GM19324 (cell line): ENCODE measurements around the gene ZNHIT1.
"Not testable (repeated sequence)": the region's sequence is repeated elsewhere in the genome, so short reads cannot be mapped to it uniquely, and the experiment has no call there.

Experiments
- ATAC-seq: cut with Tn5 transposase; IDR thresholded peaks from one replicate; pipeline ENCODE4 v1.9.1; 2021; ENCODE audit warnings: mild to moderate bottlenecking, moderate library complexity; ENCODE audit not compliant: unreplicated experiment, low FRiP score

ZNHIT1 gene

GRCh38 chr7:101186194-101186593, 31.8 kb upstream of the ZNHIT1 start:
- no peak for ATAC-seq

DNA sequence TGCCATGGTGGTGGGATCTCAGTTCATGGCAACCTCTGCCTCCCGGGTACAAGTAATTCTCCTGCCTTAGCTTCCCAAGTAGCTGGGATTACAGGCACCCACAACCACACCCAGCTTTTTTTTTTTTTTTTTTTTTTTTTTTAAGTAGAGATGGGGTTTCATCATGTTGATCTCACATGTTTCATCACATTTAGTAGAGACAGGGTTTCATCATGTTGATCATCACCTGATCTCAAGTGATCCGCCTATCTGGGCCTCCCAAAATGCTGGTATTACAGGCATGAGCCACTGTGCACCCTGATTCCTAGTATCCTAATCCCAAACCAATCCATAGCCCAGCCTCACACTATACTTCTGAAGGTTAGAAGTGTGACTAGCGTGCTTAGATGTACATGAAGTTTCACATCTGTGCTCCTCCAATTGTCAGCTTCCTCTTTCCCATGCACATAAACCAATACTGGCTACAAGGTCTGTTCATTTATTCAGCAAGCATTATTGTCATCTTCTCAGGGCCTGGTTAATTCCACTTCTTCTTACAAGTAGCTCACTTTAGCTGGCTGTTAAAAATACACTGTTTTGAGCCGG, 31.0 kb upstream of the ZNHIT1 start:
- no peak for ATAC-seq

- no peak for ATAC-seq
Observed at GRCh38 chr7:101189109-101189508, 28.9 kb upstream of the ZNHIT1 start.

DNA sequence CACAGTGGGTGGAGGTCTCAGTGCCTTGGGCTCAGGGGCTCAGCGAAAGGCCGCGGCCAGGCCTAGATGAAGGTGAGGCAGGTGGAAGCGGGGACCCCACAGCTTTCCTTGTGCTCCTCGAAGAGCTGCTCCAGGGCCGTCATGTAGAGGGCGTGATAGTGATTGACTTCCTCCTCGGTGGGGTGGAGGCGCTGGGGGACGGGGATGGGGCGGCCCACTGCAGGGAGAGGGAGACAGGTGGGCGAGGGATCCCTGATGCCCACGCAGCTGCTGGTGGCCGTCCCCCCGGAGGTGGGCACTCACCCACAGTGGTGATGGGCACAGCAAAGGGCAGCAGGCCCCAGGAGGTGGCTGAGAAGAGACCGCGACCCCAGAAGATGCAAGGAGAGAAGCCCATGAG, 22.1 kb upstream of the ZNHIT1 start:
- ATAC-seq: no peak

GRCh38 chr7:101197991-101198390, 20.0 kb upstream of the ZNHIT1 start:
- no peak for ATAC-seq

GRCh38 chr7:101198476-101198875, 19.5 kb upstream of the ZNHIT1 start:
- no peak for ATAC-seq

GRCh38 chr7:101199522-101199921, 18.4 kb upstream of the ZNHIT1 start:
- ATAC-seq: not testable (repeated sequence)

DNA sequence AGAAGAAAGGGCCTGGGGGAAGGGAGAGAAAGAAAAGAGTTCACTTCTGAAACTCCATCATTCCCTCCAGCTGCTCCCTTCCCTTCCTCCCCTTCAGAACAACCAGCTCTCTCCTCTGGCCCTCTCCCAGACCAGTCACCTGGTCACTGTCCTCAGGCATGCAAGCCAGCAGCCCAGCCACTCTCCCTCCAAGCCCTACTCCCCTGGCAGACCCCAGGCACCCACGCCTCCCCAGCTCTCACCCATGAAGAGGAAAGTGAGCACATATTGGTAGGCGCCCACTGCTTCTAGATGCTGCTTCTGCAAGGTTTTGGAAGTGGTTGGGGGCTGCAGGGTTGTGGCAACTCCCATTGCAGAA, 17.5 kb upstream of the ZNHIT1 start:
- ATAC-seq: no peak

DNA sequence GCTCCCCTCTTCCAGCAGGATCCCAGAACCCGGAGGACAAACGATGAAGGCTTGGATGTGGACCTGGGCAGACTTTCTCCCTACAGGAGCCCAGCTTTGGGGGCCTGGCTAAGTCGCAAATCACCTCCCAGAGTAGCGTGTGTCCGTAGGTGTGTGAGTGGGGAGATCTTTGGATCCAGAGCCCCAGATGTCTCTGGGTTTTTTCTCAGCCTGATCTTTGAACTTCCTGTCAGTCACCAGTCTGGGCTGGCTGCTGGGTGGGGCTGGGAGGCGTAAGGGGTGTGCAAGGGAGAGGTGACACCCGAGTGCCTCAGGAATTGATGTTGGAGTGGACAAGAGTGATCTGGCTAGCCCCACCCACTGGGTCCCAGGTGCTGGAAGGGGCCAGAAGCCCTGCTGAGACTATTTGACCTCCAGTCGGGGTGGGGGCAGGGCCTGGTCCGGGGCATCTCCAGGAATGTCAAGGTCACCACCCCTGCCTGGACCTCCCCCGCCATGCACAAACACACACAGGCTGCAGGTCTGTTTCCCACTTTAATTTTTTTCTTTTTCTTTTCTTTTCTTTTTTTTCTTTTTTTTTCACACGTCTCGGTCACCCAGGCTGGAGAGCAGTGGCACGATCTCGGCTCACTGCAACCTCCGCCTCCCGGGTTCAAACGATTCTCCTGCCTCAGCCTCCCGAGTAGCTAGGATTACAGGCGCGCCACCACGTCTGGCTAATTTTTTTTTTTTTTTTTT, 16.9 kb upstream of the ZNHIT1 start, which contains the start of gene MOGAT3:
Gene MOGAT3, minus strand, starts transcription at position 175 of the 738 bp plus-strand sequence. CDS start 182 bp downstream, outside the sequence.
- no peak for ATAC-seq

- ATAC-seq: no peak
Observed at GRCh38 chr7:101201695-101202602, 16.0 kb upstream of the ZNHIT1 start.

- ATAC-seq: no peak
Observed at GRCh38 chr7:101202603-101202918, 15.4 kb upstream of the ZNHIT1 start.

DNA sequence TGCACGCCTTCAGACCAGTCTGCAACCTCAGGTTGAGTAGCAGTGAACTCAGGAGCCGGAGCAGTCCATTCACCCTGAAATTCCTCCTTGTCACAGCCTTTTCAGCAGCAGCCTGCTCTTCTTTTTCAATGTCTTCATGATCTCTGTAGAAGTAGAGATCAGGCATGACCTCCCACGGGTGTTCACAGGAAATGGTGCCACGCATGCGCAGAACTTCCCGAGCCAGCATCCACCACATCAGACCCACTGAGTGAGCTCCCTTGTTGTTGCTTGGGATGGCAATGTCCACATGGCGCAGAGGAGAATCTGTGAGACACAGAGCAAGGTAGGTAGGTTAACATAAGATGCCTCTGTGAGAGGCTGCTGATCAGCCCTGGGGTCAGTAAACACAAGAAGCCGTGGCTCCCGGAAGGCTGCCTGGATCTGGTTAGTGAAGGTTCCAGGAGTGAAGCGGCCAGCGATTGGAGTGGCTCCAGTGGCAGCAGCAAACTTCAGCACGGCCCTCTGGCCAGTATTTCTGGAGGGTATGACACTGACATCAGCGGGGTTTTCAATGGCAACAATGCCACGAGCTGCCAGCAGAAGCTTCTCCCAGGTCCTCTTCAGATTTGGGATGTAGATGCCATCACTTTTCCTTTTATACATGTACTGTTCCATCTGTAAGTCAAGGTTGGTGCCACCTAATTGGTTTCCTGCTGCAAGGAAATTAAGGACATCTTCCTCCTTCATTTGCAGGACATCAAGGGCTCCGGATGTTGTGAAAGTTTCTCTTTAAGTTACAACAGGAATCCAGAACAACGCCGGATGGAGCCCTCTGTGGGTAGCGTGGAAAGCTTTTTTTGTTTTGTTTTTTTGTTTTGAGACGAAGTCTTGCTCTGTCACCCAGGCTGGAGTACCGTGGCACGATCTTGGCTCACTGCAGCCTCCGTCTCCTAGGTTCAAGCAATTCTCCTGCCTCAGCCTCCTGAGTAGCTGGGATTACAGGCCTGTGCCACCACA, 13.9 kb upstream of the ZNHIT1 start:
- ATAC-seq: not testable (repeated sequence)

GRCh38 chr7:101205901-101206664, 11.9 kb upstream of the ZNHIT1 start:
- no peak for ATAC-seq

- ATAC-seq: no peak
Observed at GRCh38 chr7:101206665-101207042, 11.3 kb upstream of the ZNHIT1 start.

GRCh38 chr7:101207459-101207858, 10.5 kb upstream of the ZNHIT1 start:
- no peak for ATAC-seq

DNA sequence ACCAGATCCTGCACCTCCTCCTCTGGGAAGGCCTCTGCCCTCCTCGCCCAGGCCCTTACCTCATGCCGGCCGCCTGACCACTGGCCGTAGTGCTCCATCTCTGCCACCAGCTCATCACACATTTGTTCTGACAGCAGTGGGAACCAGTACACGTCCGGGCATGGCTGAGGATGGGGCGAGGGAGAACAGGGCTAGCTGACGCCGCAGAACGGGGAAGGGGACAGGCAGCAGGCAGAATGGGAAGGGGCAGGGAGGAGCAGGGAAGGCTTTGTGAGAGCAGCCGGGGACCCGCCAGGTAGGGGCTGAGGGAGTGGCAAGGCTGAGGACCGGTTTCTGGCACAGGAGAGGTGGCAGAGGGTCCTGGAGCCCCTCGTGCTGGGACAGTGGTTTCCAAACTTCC, 9.2 kb upstream of the ZNHIT1 start:
- ATAC-seq: no peak

DNA sequence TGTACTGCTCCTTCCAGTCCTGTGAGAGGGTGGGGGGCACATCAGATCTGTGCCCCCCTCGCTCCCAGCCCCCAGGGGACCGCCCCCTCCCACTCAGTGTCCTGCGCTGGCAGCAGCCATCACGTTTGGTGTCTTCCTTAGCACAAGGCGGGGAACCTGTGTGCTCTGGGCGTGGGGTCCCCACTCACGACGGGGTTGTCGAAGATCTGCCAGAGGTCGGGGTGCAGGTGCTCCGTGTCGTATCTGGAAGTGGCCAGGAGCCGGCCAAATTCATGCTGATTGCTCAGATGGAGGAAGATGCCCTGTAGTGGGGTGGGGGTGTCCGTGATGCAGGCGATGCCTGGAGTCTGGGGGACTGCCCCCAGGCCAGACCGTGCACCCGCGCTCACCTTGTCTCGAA, 7.8 kb upstream of the ZNHIT1 start:
- ATAC-seq: no peak

DNA sequence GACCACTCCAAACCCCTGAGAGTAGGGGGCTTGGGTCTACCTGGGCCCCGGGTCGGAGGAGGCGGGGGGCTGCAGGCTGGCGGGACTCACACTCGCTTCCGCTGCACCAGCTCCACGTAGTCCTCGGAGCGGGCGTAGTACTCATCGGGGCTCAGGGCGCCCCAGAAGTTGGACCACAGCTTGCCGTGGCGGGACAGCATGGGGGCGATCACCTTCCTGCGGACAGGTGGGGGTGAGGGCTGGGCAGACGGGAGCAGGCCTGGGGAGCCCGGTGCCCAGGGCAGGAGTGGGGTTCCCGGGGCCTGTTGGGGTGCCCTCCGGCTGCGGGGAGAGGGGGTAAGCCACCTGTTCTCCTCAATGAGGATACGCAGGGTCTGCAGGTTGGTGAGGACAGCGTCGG, 6.5 kb upstream of the ZNHIT1 start:
- ATAC-seq: no peak

- no peak for ATAC-seq
Observed at GRCh38 chr7:101212014-101212413, 6.0 kb upstream of the ZNHIT1 start.
